Measurements from ENCODE around the gene RTKN2. TPM values are rescaled to one million over a fixed set of nuclear protein-coding genes. Genes with fewer than 3 reads are reported as not detected.
"Not testable (repeated sequence)": the region's sequence is repeated elsewhere in the genome, so short reads cannot be mapped to it uniquely, and the experiment has no call there.

The RTKN2 gene
- polyA plus RNA-seq, 3 donors: 0.07 to 0.08 TPM; not detected in 1

DNA sequence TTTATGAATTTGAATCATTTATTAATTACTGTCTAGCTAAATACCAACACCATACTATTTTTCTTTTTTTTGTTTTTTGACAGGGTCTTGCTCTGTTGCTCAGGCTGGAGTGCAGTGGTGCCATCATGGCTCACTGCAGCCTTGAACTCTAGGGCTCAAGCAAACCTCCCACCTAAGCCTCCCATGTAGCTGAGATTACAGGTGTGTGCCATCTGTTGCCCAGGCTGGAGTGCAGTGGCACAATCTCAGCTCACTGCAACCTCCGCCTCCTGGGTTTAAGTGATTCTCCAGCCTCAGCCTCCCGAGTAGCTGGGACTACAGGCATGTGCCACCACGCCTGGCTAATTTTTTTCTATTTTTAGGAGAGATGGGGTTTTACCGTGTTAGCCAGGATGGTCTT, 27.1 kb downstream of the RTKN2 start:
- H3K36me3 ChIP-seq (replicated peaks in 1 of 2; ENCODE audit: control insufficient read depth in 1 of 2, insufficient read depth in 2 of 2, low read length in 2 of 2); H3K4me3 ChIP-seq (replicated peaks in 1 of 3; ENCODE audit: low read depth in 2 of 3, low read length in 3 of 3); H3K9me3 Mint-ChIP-seq; H3K4me3 Mint-ChIP-seq; H3K9me3 ChIP-seq (replicated peaks in 1 of 2; ENCODE audit: control insufficient read depth in 1 of 2, insufficient read depth in 1 of 2, low read length in 2 of 2); H3K9ac ChIP-seq (ENCODE audit: insufficient read depth, low read length, poor library complexity, severe bottlenecking); H3K27ac ChIP-seq (ENCODE audit: low read depth in 1 of 2, low read length in 2 of 2); H3K36me3 Mint-ChIP-seq; DNase-seq; H4K20me1 ChIP-seq (ENCODE audit: insufficient read depth, low read length); H3K27me3 ChIP-seq (ENCODE audit: control insufficient read depth in 2 of 2, insufficient read depth in 2 of 2, low read length in 2 of 2); H3K27me3 Mint-ChIP-seq (ENCODE audit: low read depth in 3 of 3); H3K27ac Mint-ChIP-seq; H3K4me2 ChIP-seq (replicated peaks; ENCODE audit: extremely low read depth, low read length, poor library complexity, severe bottlenecking); H2AFZ ChIP-seq (ENCODE audit: insufficient read depth, low read depth, low read length, poor library complexity, severe bottlenecking); H3K79me2 ChIP-seq (ENCODE audit: insufficient read depth, low read length): not testable (repeated sequence)
- H3K4me1 ChIP-seq (ENCODE audit: control insufficient read depth in 1 of 2, insufficient read depth in 2 of 2, low read length in 2 of 2): peaks cover 24 to 31% of the 10 kb centered on the region in 2 donors
- intact Hi-C loops (cut with micrococcal nuclease): loop anchor here (5.0 to 10.0 kb wide), 3 partner anchors 77 to 339 kb away; partner anchors contain the start of gene ARID5B (in 1 of the 2)
- WGBS (ENCODE audit: insufficient coverage): 90% methylated on average over 2 of the region's 4 CpGs
- H3K4me1 Mint-ChIP-seq: peaks cover 22% of the 10 kb centered on the region

DNA sequence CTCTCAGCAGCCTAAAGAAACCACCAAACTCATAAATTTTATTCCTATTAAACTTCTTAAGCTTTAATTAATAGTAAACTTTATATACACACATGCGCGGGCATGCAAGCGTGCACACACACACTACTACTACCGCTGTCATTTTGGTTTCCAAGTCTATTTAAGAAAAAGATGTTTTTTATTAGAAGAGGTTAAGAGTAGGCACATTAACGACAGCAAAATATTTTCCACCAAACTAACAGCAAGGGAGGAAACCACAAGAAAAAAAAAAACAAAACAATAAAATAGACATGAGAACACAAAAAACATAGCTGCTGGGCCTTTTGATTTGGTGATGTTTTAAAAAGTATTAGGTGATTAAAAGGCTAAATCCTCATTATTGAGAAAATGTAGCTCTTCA, 28.6 kb downstream of the RTKN2 start:
- Mint-ChIP-seq H3K4me1 (peaks cover 18% of the 10 kb centered on the region), H3K4me3 (no peak overlapping the region)
- peaks cover 20 to 27% of the 10 kb centered on the region in 2 donors for H3K4me1 ChIP-seq (ENCODE audit: control insufficient read depth in 1 of 2, insufficient read depth in 2 of 2, low read length in 2 of 2)

More for the DNA sequence above, 28.6 kb downstream of the RTKN2 start:
- no peaks in the 10 kb centered on the region for H3K36me3 Mint-ChIP-seq
- TF ChIP-seq, protein P1, sequence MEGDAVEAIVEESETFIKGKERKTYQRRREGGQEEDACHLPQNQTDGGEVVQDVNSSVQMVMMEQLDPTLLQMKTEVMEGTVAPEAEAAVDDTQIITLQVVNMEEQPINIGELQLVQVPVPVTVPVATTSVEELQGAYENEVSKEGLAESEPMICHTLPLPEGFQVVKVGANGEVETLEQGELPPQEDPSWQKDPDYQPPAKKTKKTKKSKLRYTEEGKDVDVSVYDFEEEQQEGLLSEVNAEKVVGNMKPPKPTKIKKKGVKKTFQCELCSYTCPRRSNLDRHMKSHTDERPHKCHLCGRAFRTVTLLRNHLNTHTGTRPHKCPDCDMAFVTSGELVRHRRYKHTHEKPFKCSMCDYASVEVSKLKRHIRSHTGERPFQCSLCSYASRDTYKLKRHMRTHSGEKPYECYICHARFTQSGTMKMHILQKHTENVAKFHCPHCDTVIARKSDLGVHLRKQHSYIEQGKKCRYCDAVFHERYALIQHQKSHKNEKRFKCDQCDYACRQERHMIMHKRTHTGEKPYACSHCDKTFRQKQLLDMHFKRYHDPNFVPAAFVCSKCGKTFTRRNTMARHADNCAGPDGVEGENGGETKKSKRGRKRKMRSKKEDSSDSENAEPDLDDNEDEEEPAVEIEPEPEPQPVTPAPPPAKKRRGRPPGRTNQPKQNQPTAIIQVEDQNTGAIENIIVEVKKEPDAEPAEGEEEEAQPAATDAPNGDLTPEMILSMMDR (IDR thresholded peaks at IDR 0.05): no peak
- Histone ChIP-seq H3K27me3 (ENCODE audit: control insufficient read depth in 2 of 2, insufficient read depth in 2 of 2, low read length in 2 of 2) (no peaks in the 10 kb centered on the region), H3K36me3 (replicated peaks in 1 of 2; ENCODE audit: control insufficient read depth in 1 of 2, insufficient read depth in 2 of 2, low read length in 2 of 2) (no peaks in the 10 kb centered on the region), H3K27ac (ENCODE audit: low read depth in 1 of 2, low read length in 2 of 2) (no peak overlapping the region), H3K4me2 (replicated peaks; ENCODE audit: extremely low read depth, low read length, poor library complexity, severe bottlenecking) (no peak overlapping the region), H3K4me3 (replicated peaks in 1 of 3; ENCODE audit: low read depth in 2 of 3, low read length in 3 of 3) (no peak overlapping the region), H3K79me2 (ENCODE audit: insufficient read depth, low read length) (no peaks in the 10 kb centered on the region), H3K9me3 (replicated peaks in 1 of 2; ENCODE audit: control insufficient read depth in 1 of 2, insufficient read depth in 1 of 2, low read length in 2 of 2) (no peaks in the 10 kb centered on the region), H2AFZ (ENCODE audit: insufficient read depth, low read depth, low read length, poor library complexity, severe bottlenecking) (no peak overlapping the region), H4K20me1 (ENCODE audit: insufficient read depth, low read length) (no peaks in the 10 kb centered on the region), H3K9ac (ENCODE audit: insufficient read depth, low read length, poor library complexity, severe bottlenecking) (no peak overlapping the region)
- intact Hi-C loops (cut with micrococcal nuclease): loop anchor here (5.0 to 10.0 kb wide), 3 partner anchors 75 to 338 kb away; partner anchors contain the start of gene ARID5B (in 1 of the 2)
- no peak for DNase-seq
- WGBS (ENCODE audit: insufficient coverage): no CpG with 5 or more reads among the region's 5 CpGs
- no peaks in the 10 kb centered on the region for H3K27me3 Mint-ChIP-seq (ENCODE audit: low read depth in 3 of 3)
- no peak overlapping the region for H3K27ac Mint-ChIP-seq
- H3K9me3 Mint-ChIP-seq: no peaks in the 10 kb centered on the region

Measured in CD14-positive monocyte (primary cell).